DMS53 treated with DMSO at 0.1 percent for 48 hours (cell line): Measurements from ENCODE around the gene PPCS.
"Not testable (repeated sequence)": the region's sequence is repeated elsewhere in the genome, so short reads cannot be mapped to it uniquely, and the experiment has no call there.

ENCODE experiments used
- DNase-seq: peaks from one replicate; lab custom pipeline; 2025; ENCODE audit not compliant: unreplicated experiment; lab: John Stamatoyannopoulos, UW

The PPCS gene

DNA sequence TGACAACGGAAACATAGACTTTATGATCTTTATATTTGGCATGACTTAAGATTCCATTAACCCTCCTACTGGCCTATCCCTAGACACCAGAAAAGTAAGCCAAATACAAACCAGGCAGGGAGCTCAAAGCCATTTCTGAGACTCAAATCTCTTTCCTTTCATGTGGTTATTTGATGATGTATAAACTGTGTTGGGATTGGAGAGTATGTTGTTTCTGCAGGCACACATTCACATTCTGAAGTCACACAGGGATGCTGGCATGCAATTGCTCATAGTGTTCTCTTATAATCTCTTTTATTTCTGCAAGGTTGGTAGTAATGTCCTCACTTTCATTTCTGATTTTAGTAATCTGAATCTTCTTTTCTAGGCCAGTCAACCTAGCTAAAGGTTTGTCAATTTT is 6.3 kb upstream of the PPCS start:
- no peak for DNase-seq

DNA sequence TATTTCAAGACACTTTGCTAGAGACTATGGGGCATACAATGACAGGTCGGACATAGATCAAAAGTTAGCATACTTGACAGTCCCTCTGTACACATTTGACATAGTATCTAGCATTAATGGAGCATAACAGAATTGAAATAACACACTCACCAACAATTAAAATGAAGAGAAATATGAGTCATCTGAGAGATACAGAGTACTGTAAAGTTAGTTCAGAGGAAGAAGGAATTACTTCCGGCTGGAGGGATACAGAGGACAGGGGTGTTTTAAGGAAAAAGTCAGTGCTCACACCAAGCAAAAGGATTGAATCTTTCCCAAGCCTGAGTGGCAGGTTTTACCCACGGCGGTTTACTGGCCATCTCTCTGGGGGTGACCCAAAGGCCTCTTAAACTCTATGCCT is 3.0 kb upstream of the PPCS start:
- no peak for DNase-seq

- DNase-seq, result no peak
Observed at GRCh38 chr1:42454403-42454802, 1.9 kb upstream of the PPCS start.

DNA sequence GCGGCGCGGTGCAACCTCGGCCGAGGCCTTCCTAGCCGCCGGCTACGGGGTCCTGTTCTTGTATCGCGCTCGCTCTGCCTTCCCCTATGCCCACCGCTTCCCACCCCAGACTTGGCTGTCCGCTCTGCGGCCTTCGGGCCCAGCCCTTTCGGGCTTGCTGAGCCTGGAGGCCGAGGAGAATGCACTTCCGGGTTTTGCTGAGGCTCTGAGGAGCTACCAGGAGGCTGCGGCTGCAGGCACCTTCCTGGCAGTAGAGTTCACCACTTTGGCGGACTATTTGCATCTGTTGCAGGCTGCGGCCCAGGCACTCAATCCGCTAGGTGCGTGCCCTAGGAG is 379 bp downstream of the PPCS start:
- peak; percentile 40 for DNase-seq

GRCh38 chr1:42461196-42461595 is 4.9 kb downstream of the PPCS start:
- DNase-seq, result no peak

GRCh38 chr1:42462828-42463763 is 6.8 kb downstream of the PPCS start, which contains the start of gene CCDC30:
Gene CCDC30 (plus strand): TSS chr1:42463286. CDS start chr1:42480552, 17,266 bp downstream.
- peak; percentile 99 for DNase-seq

- no peak for DNase-seq
Observed at GRCh38 chr1:42463921-42464320, 7.6 kb downstream of the PPCS start.

GRCh38 chr1:42466030-42466429 is 9.7 kb downstream of the PPCS start:
- DNase-seq, result no peak

GRCh38 chr1:42469727-42470126 is 13.4 kb downstream of the PPCS start:
- no peak for DNase-seq

DNA sequence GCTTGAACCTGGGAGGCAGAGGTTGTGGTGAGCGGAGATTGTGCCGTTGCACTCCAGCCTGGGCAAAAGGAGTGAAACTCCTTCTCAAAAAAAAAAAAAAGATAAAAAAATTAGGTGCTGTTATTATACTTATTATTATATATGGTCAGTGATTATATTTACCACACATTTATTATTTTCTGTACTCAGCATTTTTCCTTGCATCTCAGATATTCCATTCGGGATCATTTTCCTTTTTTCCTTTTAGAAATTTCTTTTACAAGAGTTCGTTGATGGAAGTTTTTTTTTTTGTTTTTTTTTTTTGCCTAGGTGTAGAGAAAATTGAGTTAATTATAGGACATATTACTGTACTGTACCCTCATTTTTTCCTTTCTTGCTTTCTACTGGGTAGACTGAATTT is 20.3 kb downstream of the PPCS start:
- no peak for DNase-seq

- DNase-seq, result not testable (repeated sequence)
Observed at GRCh38 chr1:42477354-42477753, 21.0 kb downstream of the PPCS start.

GRCh38 chr1:42477775-42478174 is 21.4 kb downstream of the PPCS start:
- DNase-seq, result no peak

- no peak for DNase-seq
Observed at GRCh38 chr1:42479621-42480020, 23.3 kb downstream of the PPCS start.

- no peak for DNase-seq
Observed at GRCh38 chr1:42480921-42481320, 24.6 kb downstream of the PPCS start.

GRCh38 chr1:42482635-42483153 is 26.4 kb downstream of the PPCS start:
- no peak for DNase-seq

DNA sequence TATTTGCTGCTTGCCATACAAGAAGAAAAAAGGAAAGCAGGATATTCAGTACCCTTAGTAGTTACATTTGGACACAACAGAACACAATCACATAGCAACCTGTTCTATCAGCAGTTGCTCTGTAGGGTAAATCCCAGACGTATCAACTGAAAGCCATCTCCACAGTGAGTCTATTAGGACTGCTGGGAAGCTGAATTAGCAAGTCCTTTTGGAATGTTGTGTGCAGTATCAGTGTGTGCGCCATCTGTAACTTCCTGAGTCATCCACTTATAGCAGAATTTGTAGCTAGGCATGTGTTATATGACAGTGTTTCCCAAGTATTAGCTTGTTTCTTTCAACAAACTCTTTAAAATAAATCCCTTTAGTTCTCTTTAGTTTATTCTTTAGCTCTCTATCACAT is 28.0 kb downstream of the PPCS start:
- peak; percentile 57 for DNase-seq

DNA sequence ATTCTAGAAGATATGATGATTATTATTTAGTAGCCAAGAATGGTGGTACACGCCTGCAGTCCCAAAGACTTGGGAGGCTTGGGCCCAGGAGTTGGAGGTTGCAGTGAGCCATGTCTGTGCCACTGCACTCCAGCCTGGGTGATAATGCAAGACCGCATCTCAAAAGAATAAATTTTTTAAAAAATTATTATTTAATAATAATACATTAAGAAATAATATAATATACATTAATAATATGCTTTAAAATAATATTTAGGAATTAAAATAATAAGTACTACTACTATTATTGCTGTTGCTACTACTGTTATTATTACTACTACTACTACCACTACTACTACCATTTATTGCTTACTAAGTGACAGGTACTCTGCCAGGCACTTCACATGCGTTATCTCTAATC is 33.9 kb downstream of the PPCS start:
- no peak for DNase-seq

DNA sequence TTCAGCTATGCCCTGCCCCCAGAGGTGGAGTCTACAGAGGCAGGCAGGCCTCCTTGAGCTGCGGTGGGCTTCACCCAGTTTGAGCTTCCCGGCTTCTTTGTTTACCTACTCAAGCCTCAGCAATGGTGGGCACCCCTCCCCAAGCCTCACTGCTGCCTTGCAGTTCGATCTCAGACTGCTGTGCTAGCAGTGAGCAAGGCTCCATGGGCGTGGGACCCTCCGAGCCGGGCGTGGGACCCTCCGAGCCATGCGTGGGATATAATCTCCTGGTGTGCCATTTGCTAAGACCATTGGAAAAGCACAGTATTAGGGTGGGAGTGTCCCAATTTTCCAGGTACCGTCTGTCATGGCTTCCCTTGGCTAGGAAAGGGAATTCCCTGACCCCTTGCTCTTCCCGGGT is 45.7 kb downstream of the PPCS start:
- DNase-seq, result not testable (repeated sequence)

DNA sequence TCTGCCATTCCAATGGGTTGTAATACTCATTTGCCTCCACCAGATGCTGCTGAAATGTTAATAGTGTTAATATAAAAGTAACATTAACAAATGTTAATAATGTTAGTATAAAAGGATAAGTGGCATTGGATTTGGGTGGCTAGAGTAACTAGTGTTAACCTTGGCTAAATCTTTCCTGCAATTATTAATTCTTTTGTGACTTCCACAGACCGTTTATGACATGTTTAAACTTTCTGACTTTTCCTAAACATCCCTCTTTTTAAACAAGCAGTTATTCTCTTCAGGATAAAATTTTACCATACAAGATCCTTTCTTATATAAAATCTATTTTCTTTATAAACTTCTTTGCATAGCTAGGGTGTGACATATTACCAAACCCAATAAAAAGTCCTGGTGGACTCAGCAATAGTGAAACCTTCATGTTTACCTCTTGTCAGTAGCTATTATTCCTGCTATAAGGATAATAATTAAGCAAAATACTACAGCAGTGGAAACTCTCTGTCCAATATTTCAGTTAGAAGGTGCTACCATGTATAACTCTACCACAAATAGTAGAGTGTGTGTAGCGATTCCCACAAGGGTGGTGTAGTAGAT is 48.3 kb downstream of the PPCS start:
- no peak for DNase-seq

DNA sequence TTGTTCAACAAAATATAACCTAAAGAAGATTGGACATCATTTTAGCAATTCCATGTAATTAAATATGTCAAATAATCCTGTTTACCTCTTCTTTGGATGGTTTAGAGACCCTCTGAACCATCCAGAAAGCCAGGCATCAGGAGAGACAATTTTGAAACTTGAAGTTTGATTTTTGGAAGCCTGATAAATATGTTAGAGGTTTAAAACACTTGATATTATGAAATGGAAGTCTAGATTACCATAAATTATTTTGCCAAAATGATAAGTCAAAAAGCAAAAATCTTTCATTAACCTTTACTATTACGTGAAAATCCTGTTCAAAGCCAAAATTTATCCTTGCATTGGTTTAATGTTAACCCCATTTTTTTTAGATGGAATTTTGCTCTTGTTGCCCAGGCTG is 50.2 kb downstream of the PPCS start:
- no peak for DNase-seq
